ENCODE data around the gene CLMP. TPM values are rescaled to one million over a fixed set of nuclear protein-coding genes. Genes with fewer than 3 reads are reported as not detected.

Gene CLMP
- total RNA-seq, 1 donor from 2014 or later = 34.5 TPM

DNA sequence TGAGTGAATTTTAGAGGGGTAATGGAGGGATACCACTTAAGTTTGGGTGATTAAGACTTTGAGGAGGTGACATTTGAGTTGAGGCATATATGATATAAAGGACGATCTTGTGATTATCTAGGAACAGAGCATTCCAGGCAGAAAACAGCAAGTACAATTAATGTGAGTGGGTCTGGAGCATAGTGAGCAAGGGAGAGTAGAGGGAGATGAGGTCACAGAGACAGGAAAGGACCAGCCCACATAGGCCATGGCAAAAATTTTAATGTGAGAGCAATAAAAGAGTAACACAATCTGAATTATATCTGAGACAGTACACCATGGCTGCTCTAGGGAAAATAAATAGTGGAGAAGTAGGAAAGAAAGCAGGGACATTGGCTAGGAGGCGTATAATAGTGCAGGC, 118.6 kb downstream of the CLMP start:
- Histone ChIP-seq H3K4me3 (ENCODE audit: low read depth, low read length) (no peak overlapping the region), H3K27me3 (ENCODE audit: control insufficient read depth, insufficient read depth, low read length) (no peaks in the 10 kb centered on the region), H3K36me3 (ENCODE audit: control insufficient read depth, insufficient read depth, low read length) (no peaks in the 10 kb centered on the region)
- no peak for TF ChIP-seq CTCF (IDR thresholded peaks at IDR 0.05; ENCODE audit: insufficient read depth, low read length, severe bottlenecking)
- DNase-seq (ENCODE audit: low read depth) (no peak), FAIRE-seq (no peak)

DNA sequence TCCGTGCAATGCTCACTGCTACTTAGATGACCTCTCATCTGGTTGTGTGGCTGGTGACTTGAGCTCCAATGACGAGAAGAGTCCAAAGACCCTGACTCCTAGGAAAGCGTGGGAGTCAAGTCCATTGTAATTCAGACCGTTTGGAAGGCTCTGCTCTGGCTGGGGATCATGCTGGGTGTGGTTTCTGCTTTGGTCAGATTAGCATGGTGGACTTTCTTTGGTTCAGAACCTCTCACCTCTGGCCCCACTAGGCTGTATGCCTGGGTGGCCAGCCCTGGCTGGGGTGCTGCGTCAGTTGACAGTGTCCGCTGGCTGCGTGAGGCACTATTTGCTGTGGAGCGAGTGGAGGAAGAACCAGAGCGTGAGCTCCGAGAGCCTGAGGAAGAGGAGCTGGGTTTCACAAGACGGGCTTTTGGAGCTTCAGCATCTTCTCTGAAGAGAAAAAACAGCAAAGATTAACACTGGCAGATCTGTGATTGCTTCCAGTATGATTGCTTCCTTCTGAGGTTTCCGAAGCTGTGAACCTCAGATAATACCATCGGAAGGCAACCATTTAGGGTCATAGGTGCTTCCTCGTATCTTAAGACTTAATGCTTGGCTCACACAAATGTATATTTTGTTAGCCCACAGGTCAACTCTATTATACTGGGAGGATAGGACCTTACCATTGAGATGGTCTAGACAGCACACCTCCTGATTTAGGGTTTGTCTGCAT, 121.5 kb downstream of the CLMP start:
- Histone ChIP-seq H3K27me3 (ENCODE audit: control insufficient read depth, insufficient read depth, low read length) (no peaks in the 10 kb centered on the region), H3K4me3 (ENCODE audit: low read depth, low read length) (no peak overlapping the region), H3K36me3 (ENCODE audit: control insufficient read depth, insufficient read depth, low read length) (no peaks in the 10 kb centered on the region)
- FAIRE-seq (no peak), DNase-seq (ENCODE audit: low read depth) (no peak)
- TF ChIP-seq CTCF (IDR thresholded peaks at IDR 0.05; ENCODE audit: insufficient read depth, low read length, severe bottlenecking) = no peak

DNA sequence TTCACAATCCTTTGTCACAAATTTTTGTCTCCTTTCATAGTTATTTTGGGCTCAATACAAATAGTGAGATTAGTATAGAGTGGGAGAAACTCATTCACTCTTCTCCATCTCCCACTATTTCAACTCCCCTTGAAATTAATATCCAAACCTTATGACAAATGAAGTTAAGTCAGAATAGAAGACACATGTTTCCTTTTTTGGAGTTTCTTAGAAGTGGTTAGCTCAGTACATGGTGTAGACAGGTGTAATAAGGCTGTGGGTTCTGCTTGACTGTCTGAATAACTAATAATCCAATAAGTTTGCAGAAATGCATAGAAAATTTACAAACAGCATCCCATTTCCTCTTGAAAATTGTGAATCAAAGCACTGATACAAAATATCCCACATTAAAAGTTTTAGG, 122.3 kb downstream of the CLMP start:
- Histone ChIP-seq H3K36me3 (ENCODE audit: control insufficient read depth, insufficient read depth, low read length) (no peaks in the 10 kb centered on the region), H3K4me3 (ENCODE audit: low read depth, low read length) (no peak overlapping the region), H3K27me3 (ENCODE audit: control insufficient read depth, insufficient read depth, low read length) (no peaks in the 10 kb centered on the region)
- no peak for DNase-seq (ENCODE audit: low read depth)
- no peak for FAIRE-seq
- TF ChIP-seq CTCF (IDR thresholded peaks at IDR 0.05; ENCODE audit: insufficient read depth, low read length, severe bottlenecking) = no peak

DNA sequence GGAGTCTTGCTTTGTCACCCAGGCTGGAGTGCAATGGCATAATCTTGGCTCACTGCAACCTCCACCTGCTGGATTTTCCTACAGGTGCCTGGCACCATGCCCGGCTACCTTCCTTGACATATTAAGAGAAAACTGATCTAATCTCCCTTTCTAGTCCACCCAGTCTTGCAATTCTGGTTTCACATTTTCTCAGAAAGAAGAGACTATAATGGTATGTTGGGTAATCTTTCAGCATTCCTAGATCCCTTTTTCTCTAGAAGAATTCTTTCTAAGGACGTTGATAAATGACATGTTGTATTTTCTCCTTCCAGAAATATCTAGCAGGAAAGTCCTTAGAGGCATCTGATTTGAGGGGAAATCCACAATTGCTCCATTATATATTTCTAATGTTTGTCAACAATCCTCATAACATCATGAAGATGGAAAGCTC, 122.7 kb downstream of the CLMP start:
- TF ChIP-seq CTCF (IDR thresholded peaks at IDR 0.05; ENCODE audit: insufficient read depth, low read length, severe bottlenecking) = no peak
- FAIRE-seq (no peak), DNase-seq (ENCODE audit: low read depth) (no peak)
- Histone ChIP-seq H3K36me3 (ENCODE audit: control insufficient read depth, insufficient read depth, low read length) (no peaks in the 10 kb centered on the region), H3K4me3 (ENCODE audit: low read depth, low read length) (no peak overlapping the region), H3K27me3 (ENCODE audit: control insufficient read depth, insufficient read depth, low read length) (no peaks in the 10 kb centered on the region)

DNA sequence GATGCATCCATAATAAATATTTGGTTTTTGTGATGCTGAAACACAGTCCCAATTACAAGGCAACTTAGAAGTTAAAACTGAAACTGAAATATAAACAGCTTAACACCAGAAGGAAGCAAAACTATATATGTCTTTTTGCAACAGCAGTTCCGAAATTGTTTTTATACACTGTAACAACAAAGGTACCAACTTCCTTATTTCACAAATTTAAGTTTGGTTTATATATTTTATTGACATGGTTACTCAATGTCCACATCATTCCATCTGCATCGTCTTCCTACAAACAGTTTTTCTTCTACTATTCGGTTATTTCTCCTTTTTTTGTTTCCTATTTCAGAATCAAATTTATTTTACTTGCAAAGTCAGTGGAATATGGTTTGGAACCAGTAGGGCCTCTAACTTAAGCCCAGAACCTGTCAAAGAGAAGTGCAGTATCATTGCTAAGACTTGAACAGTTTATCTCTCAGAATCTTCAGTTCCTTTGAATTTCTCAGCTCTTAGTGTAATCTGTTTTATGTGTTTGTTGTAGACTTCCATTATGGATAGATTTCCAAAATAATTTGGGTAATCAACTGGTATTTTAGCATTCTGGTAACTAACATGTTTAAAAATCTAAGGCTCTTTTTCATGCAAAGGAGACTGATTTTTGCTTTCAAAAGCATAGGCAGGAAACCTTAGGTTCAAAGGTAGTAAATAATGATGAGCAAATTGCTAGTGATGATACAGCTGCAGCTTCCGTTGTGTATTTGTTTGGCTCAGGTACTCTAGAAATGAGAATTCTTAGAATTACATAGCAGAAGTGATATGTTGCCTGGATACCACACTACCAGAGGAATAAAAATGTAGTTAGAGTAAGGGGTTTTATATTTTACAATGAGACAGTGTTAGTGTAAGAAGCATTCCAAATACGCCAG, 124.9 kb downstream of the CLMP start:
- no peak for DNase-seq (ENCODE audit: low read depth)
- Histone ChIP-seq H3K27me3 (ENCODE audit: control insufficient read depth, insufficient read depth, low read length) (no peaks in the 10 kb centered on the region), H3K36me3 (ENCODE audit: control insufficient read depth, insufficient read depth, low read length) (no peaks in the 10 kb centered on the region), H3K4me3 (ENCODE audit: low read depth, low read length) (no peak overlapping the region)
- FAIRE-seq = no peak
- TF ChIP-seq CTCF (IDR thresholded peaks at IDR 0.05; ENCODE audit: insufficient read depth, low read length, severe bottlenecking) = no peak
